Hematopoietic multipotent progenitor cell (in vitro differentiated cells): ENCODE results near the gene PDE11A. TPM values are rescaled to one million over a fixed set of nuclear protein-coding genes. Genes with fewer than 3 reads are reported as not detected.

Source experiments
- DNase-seq, 3 donors: peaks; one replicate each; pipeline ENCODE4 v3.0.0-alpha.2; 2011 to 2015; ENCODE audit warnings: low read depth in 2 of 3, low spot score in 2 of 3
- total RNA-seq: library from RNA; depleted of rRNA; stranded (reverse); fragments of >200 nt; gene quantifications from one replicate; pipeline ENCODE4 v1.2.3, GENCODE V29; 2012

PDE11A gene
- total RNA-seq, 1 donor, result under 0.01 TPM

GRCh38 chr2:177678939-177679338 is 393.6 kb downstream of the PDE11A start:
- no peak for DNase-seq

GRCh38 chr2:177676636-177677035 is 395.9 kb downstream of the PDE11A start:
- no peak for DNase-seq

GRCh38 chr2:177675825-177676224 is 396.8 kb downstream of the PDE11A start:
- DNase-seq, result no peak

- DNase-seq, result no peak
These were observed 397.2 kb downstream of the PDE11A start for GRCh38 chr2:177675350-177675821.

- no peak for DNase-seq
These were observed 398.7 kb downstream of the PDE11A start for GRCh38 chr2:177673602-177674595.

DNA sequence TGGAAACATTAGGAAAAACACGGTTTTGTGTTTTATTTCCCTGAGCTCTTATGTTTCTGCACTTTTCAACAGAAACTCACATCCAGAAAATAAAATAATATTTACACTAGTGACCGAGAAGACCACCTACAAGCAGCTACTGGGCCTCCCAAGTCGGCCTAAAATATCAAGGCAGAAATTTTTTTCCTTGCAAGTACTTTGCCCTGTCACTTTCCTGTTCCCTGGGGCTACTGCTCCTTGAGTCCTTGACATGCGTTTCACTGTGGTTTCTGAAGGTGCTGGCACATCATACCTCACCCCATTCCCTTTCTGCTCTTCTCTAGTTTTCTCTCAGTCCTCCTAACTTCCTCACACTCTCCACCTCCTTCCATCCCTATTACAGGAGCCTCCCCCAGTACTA is 400.9 kb downstream of the PDE11A start:
- no peak for DNase-seq

GRCh38 chr2:177670791-177671535 is 401.6 kb downstream of the PDE11A start:
- no peak for DNase-seq

DNA sequence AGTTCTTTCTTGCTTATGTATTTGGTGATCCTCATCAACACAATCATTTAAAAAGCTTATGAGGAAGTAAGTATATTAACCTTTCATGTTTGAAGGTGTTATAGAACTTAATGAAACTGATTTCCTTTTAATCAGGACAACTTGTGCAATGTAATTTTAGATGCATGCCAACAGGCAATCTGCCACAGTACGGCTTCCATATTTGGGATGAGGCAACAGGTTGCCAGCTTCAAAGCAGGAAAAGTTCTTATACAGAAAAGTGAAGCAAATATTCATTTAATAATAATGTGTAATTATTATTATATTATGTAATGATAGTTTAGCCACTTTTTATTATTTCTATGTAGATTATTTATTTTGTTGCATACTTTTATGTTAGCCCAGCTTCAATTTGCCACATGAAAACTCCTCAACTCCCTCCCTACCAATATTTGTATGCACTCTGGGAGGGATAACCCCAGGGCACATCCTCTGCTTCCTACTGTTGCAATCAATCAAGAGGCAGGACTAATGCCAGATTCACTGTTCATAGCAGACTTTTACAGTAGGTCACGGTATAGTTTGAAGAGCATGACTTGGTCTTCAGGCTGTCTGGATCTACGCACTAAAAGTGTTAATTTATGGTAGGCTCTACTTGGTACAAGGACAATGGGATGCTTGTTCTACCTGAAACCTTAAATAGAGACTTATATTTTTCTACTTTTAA is 402.8 kb downstream of the PDE11A start:
- DNase-seq, result no peak

DNA sequence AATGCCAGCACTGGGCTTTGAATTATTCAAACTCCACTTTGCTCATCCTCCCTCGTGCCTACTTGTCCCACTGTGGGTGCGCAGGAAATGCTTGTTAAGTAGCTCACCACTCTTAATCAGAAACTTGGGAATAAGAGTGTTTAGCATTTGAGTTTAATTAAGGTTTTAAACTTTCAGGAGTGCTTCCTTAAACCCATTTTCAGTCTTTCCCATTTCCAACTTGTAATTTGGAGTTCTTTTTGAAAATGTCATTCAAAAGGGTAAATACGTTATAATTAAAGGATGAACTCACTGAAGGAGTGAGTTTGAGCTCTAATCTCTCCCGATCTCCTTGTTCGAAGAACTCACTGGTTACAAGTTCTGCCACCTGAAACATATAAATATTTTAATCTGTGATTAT is 403.4 kb downstream of the PDE11A start:
- no peak for DNase-seq

DNA sequence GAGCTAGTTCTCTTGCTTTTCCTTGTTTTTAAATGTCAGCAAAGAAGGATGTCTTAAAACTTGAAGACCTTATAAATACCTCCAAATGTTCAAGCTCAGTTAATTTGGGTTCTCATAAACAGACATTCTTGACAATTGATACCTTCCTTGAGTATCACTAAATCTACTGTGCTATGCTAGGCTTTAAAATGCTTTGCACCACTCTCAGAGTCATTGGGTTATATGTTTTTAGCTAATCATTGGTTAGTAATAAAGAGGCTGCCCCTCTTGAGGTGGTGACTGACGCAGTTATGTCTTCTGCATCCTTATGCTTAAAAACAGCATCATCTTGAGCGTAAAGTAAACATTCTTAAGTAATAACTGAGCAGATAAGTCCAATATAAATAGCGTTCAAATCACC is 404.0 kb downstream of the PDE11A start:
- no peak for DNase-seq

GRCh38 chr2:177667626-177668025 is 405.0 kb downstream of the PDE11A start:
- DNase-seq, result no peak

- DNase-seq, result peak in 2 of 3 donors; percentile 8 to 34
These were observed 406.2 kb downstream of the PDE11A start for GRCh38 chr2:177666408-177666807.

DNA sequence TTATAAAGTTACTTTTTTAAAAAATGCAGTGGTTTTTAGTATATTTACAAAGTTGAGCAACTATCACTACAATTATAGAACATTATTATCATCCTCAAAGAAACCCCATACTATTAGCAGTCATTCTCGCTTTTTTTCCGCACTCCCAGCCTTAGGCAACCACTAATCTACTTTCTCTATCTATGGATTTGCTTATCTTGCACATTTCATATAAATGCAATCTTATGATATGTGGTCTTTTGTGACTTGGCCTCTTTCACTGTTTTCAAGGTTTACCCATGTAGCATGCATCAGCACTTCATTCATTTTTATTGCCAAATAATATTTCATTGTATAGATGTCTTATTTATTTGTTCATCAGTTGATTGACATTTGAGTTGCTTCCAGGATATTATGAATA is 406.6 kb downstream of the PDE11A start:
- no peak for DNase-seq

- no peak for DNase-seq
These were observed 407.2 kb downstream of the PDE11A start for GRCh38 chr2:177665328-177665727.

GRCh38 chr2:177662895-177663294 is 409.7 kb downstream of the PDE11A start:
- DNase-seq, result no peak

GRCh38 chr2:177660742-177661141 is 411.8 kb downstream of the PDE11A start:
- DNase-seq, result no peak

- no peak for DNase-seq
These were observed 414.3 kb downstream of the PDE11A start for GRCh38 chr2:177658309-177658708.

- DNase-seq, result no peak
These were observed 420.7 kb downstream of the PDE11A start for GRCh38 chr2:177651833-177652232.

DNA sequence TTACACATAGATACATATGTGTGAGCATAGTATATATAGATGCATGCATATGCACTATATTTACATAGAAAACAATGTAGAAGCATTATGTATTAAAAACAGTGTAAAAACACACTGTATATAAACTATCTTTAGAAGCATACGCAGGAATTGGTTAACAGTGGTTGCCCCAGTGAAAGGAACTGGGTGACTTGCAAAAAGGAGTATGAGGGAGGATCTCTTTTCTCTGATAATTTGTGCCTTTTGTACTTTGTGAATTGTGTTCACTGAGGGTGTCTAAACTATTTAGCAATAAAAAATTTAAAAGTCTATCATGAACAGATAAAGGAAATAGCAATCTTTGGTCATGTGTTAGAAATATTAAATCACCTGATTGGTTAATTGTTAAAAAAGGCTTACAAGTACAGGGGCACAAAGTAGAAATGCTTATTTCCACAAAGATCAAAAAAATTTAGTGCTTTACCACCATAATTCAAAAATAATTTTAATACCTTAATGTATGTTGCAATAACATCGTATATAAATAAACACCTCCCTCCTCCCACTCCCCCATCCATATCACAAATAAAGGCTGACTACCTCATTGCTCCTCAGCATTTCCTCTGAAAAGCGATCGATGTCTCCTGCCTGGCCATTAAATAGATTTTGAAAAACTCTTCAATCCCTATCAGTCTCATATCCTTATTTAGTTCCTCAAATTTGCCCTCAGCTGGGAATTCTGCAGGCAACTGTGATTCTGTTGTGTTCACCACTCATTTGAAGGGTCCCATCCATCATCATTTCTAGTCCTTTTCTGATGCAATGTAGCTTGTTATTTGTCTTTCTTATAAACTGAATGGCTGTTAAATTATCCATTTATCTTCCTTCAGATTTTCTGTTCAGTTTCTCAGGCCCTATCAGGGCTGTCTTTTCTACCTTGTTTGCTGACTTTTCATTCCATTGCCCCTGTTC is 422.7 kb downstream of the PDE11A start:
- no peak for DNase-seq

- no peak for DNase-seq
These were observed 425.8 kb downstream of the PDE11A start for GRCh38 chr2:177646791-177647190.
